Testis (tissue), 3 donors: ENCODE results near the gene PTPRK. TPM values are rescaled to one million over a fixed set of nuclear protein-coding genes. Genes with fewer than 3 reads are reported as not detected.

Experiments
- DNase-seq: peaks from one replicate; pipeline ENCODE4 v3.0.0-alpha.2; 2019
- H3K27ac ChIP-seq, 2 donors: fragments of 200-600 bp; sonication (generic); one replicate each; pipeline ENCODE4 v1.5.1; 2019
- H3K27me3 ChIP-seq: fragments of 200-600 bp; sonication (generic); one replicate; pipeline ENCODE4 v1.5.1; 2019
- H3K36me3 ChIP-seq: fragments of 200-600 bp; sonication (generic); one replicate; pipeline ENCODE4 v1.5.1; 2017; ENCODE audit warnings: low read depth; ENCODE audit errors: missing control alignments
- H3K4me1 ChIP-seq: fragments of 200-600 bp; sonication (generic); one replicate; pipeline ENCODE4 v1.5.1; 2019
- H3K4me3 ChIP-seq, 2 donors: fragments of 200-600 bp; sonication (generic); one replicate each; pipeline ENCODE4 v1.5.1; 2017 to 2019
- H3K9me3 ChIP-seq: fragments of 200-600 bp; sonication (generic); one replicate; pipeline ENCODE4 v1.5.1; 2017
- CTCF ChIP-seq, 3 experiments: fragments of 450-650 bp in 2 of 3; fragments of 200-600 bp in 1 of 3; sonication (generic) in 1 of 3; IDR thresholded peaks; one replicate each; pipeline ENCODE4 v1.5.1; 2016 to 2019; ENCODE audit warnings: antibody characterized with exemption in 3 of 3, mild to moderate bottlenecking in 2 of 3, moderate library complexity in 1 of 3
- POLR2A ChIP-seq: fragments of 450-650 bp; IDR thresholded peaks from one replicate; pipeline ENCODE4 v1.6.1; 2017; ENCODE audit warnings: antibody characterized with exemption, mild to moderate bottlenecking, moderate library complexity
- whole genome bisulfite sequencing, 2 donors: methylation state at CpG; one replicate each; pipeline ENCODE4 v1.1.5; 2018; 5-methylcytosine and 5-hydroxymethylcytosine counted together
- intact Hi-C: fragments of 100-400 bp; cut with DNase I; formaldehyde crosslinking; loops from one replicate; pipeline ENCODE4 v1.15.1; 2023; ENCODE audit warnings: low total_unique reads
- polyA plus RNA-seq: library from polyadenylated mRNA; stranded (reverse); fragments of 350-450 nt; fragmentation: Illumina TruSeq; extraction: RNeasy Lipid Tissue Mini Kit (QIAGEN cat#74804); gene quantifications from one replicate; pipeline ENCODE4 v1.2.3, GENCODE V29; 2014; ENCODE audit warnings: low read depth, low replicate concordance; ENCODE audit not compliant: insufficient read depth
- total RNA-seq, 2 donors: library from RNA; depleted of rRNA; stranded (reverse); fragments of >200 nt; gene quantifications; one replicate each; pipeline ENCODE4 v1.2.3, GENCODE V29; 2016

Gene PTPRK
- total and polyA plus RNA-seq, 3 donors from 2014 or later = 9.1 to 13.3 (median 12.5) TPM

GRCh38 chr6:128504003-128504654, 16.3 kb downstream of the PTPRK start:
- no peaks in the 10 kb centered on the region for H3K9me3 ChIP-seq
- no peak overlapping the region for H3K27ac ChIP-seq
- TF ChIP-seq POLR2A (no peak), CTCF (IDR thresholded peaks at IDR 0.05) (no peak)
- intact Hi-C loops = no loop called here
- H3K4me3 ChIP-seq = no peak overlapping the region
- no peaks in the 10 kb centered on the region for H3K27me3 ChIP-seq
- DNase-seq = no peak
- WGBS, 2 donors = 78 to 79% methylated on average over 3 of the region's 3 CpGs
- no peaks in the 10 kb centered on the region for H3K4me1 ChIP-seq
- no peaks in the 10 kb centered on the region for H3K36me3 ChIP-seq

GRCh38 chr6:128500749-128501600, 19.4 kb downstream of the PTPRK start:
- H3K27me3 ChIP-seq = no peaks in the 10 kb centered on the region
- no peaks in the 10 kb centered on the region for H3K9me3 ChIP-seq
- H3K4me1 ChIP-seq = no peaks in the 10 kb centered on the region
- no peak overlapping the region for H3K27ac ChIP-seq
- no peak for DNase-seq
- WGBS, 2 donors = 83 to 90% methylated on average over 7 of the region's 7 CpGs
- H3K4me3 ChIP-seq = no peak overlapping the region
- intact Hi-C loops = no loop called here
- H3K36me3 ChIP-seq = no peaks in the 10 kb centered on the region
- TF ChIP-seq POLR2A = no peak
- no peak for TF ChIP-seq CTCF (IDR thresholded peaks at IDR 0.05)

- intact Hi-C loops = no loop called here
- Histone ChIP-seq H3K27ac (no peak overlapping the region), H3K9me3 (no peaks in the 10 kb centered on the region), H3K4me3 (no peak overlapping the region), H3K4me1 (no peaks in the 10 kb centered on the region), H3K36me3 (no peaks in the 10 kb centered on the region), H3K27me3 (no peaks in the 10 kb centered on the region)
- no peak for DNase-seq
- no peak for TF ChIP-seq POLR2A
- TF ChIP-seq CTCF (IDR thresholded peaks at IDR 0.05) = no peak
Measured at GRCh38 chr6:128500014-128500413, 20.4 kb downstream of the PTPRK start.

- Histone ChIP-seq H3K27me3 (no peaks in the 10 kb centered on the region), H3K4me3 (no peak overlapping the region), H3K27ac (no peak overlapping the region), H3K36me3 (no peaks in the 10 kb centered on the region), H3K9me3 (no peaks in the 10 kb centered on the region), H3K4me1 (no peaks in the 10 kb centered on the region)
- intact Hi-C loops = no loop called here
- no peak for DNase-seq
- WGBS, 2 donors = 81 to 86% methylated on average over 4 of the region's 4 CpGs
- no peak for TF ChIP-seq POLR2A
- TF ChIP-seq CTCF (IDR thresholded peaks at IDR 0.05) = no peak
Measured at GRCh38 chr6:128499079-128499731, 21.2 kb downstream of the PTPRK start.
